Activated CD4-positive, alpha-beta T cell treated with anti-CD3 and anti-CD28 coated beads, Interleukin-2, amount 10 ng/mL, durations not matched to agents 7 days and 5 days (primary cell): ENCODE data around the gene P4HA1. TPM values are rescaled to one million over a fixed set of nuclear protein-coding genes. Genes with fewer than 3 reads are reported as not detected.
A peak's percentile ranks its signal among the peaks of the same experiment; 100 is the strongest.
"Not testable (repeated sequence)": the region's sequence is repeated elsewhere in the genome, so short reads cannot be mapped to it uniquely, and the experiment has no call there.

Experiments used
- CTCF ChIA-PET: fragments of 350-600 bp; sonication (Branson Sonifier 250); formaldehyde crosslinking; loops from one replicate; lab custom pipeline; 2021; ENCODE audit warnings: antibody characterized with exemption; lab: Charles Lee
- POLR2A ChIA-PET: fragments of 350-600 bp; sonication (Branson Sonifier 250); formaldehyde crosslinking; loops from one replicate; lab custom pipeline; 2021; ENCODE audit warnings: antibody characterized with exemption; lab: Charles Lee
- DNase-seq: peaks from one replicate; pipeline ENCODE4 v3.0.0-alpha.2; 2020
- H3K27ac Mint-ChIP-seq: one replicate; pipeline ENCODE4 v1.8.0; 2021; ENCODE audit warnings: mild to moderate bottlenecking, moderate library complexity, mixed read lengths
- H3K27me3 Mint-ChIP-seq: one replicate; pipeline ENCODE4 v1.8.0; 2021; ENCODE audit warnings: mixed read lengths
- H3K36me3 Mint-ChIP-seq: one replicate; pipeline ENCODE4 v1.8.0; 2021; ENCODE audit warnings: low read depth, mixed read lengths
- H3K4me1 Mint-ChIP-seq: one replicate; pipeline ENCODE4 v1.8.0; 2021; ENCODE audit warnings: mixed read lengths
- H3K4me3 Mint-ChIP-seq: one replicate; pipeline ENCODE4 v1.8.0; 2021; ENCODE audit warnings: mild to moderate bottlenecking, moderate library complexity, mixed read lengths
- H3K9me3 Mint-ChIP-seq: one replicate; pipeline ENCODE4 v1.8.0; 2021; ENCODE audit warnings: mixed read lengths
- total RNA-seq, 2 experiments: library from RNA; stranded (reverse); gene quantifications; one replicate each; pipeline ENCODE4 v1.2.3, GENCODE V29; 2021

Gene P4HA1
- total RNA-seq, 2 experiments from 2014 or later, result 31.4 to 32.9 TPM

DNA sequence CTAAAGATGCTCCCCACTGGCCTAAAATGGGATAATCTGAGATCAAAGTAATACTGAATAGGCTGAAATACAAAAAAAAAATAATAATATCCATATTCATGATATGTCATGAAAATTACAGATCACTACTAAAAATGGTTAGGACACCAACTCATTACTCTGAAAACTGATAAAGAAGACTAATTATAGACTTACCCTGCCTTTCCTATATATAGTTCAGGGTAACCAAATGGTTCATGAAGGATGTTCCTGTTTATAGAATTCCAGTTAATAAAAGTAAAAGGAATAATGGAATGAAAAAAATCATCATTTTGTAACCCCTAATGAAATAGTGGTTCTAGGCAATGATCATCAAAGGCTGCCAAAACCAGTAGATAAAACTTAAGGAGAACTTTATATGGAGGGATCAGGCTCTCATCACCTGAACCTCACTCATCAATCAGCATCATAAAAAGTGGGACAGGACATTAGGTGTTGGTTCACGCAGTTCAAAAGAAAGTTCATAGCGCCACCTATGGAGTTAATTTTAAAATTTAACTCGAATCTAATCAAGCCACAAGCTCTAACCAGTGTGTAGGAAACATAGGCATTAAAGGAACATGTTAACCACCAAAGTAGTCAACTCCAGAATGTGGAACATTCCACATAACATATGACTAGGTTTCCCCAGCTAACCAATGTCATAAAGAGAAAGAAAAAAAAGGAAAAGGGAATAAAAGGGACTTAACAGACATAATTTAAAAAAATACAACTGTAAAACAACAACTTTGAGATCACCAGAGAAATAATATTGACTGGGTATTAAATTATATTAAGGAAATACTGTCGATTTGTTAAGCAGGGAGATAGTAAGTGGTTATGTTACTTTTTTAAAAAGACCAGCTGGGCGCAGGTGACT lies 35.7 kb downstream of the P4HA1 start:
- DNase-seq, result peak; percentile 8
- ChIA-PET POLR2A (interaction anchor here (0.6 kb wide), 1 partner anchor 449 kb away, joined by 4 read pairs; no protein-coding TSS in a partner anchor), CTCF (interaction anchor here (0.9 to 1.4 kb wide), 3 partner anchors 10 to 696 kb away, joined by 3 to 7 read pairs (median 3); no protein-coding TSS in a partner anchor)
- Mint-ChIP-seq H3K36me3 (peaks cover 24% of the 10 kb centered on the region), H3K27me3 (no peaks in the 10 kb centered on the region), H3K27ac (peak overlapping the region; percentile 62), H3K4me3 (no peak overlapping the region), H3K9me3 (no peaks in the 10 kb centered on the region), H3K4me1 (peaks cover 14% of the 10 kb centered on the region)

GRCh38 chr10:73060173-73060572 lies 36.5 kb downstream of the P4HA1 start:
- no peaks in the 10 kb centered on the region for H3K27me3 Mint-ChIP-seq
- CTCF ChIA-PET, result no interaction called here
- H3K4me1 Mint-ChIP-seq, result peaks cover 14% of the 10 kb centered on the region
- no peak for DNase-seq
- H3K4me3 Mint-ChIP-seq, result no peak overlapping the region
- no peak overlapping the region for H3K27ac Mint-ChIP-seq
- no peaks in the 10 kb centered on the region for H3K9me3 Mint-ChIP-seq
- H3K36me3 Mint-ChIP-seq, result peaks cover 27% of the 10 kb centered on the region
- POLR2A ChIA-PET, result interaction anchor here (0.7 kb wide), 1 partner anchor 434 kb away, joined by 5 read pairs; the partner anchor contains the start of gene MICU1

- Mint-ChIP-seq H3K27me3 (no peaks in the 10 kb centered on the region), H3K36me3 (peaks cover 29% of the 10 kb centered on the region), H3K27ac (no peak overlapping the region), H3K9me3 (no peaks in the 10 kb centered on the region), H3K4me3 (no peak overlapping the region), H3K4me1 (peaks cover 14% of the 10 kb centered on the region)
- ChIA-PET CTCF (interaction anchor here (0.7 kb wide), 1 partner anchor 142 kb away, joined by 4 read pairs; no protein-coding TSS in a partner anchor), POLR2A (no interaction called here)
- DNase-seq, result no peak
Measured at GRCh38 chr10:73058057-73058591, 38.5 kb downstream of the P4HA1 start.

DNA sequence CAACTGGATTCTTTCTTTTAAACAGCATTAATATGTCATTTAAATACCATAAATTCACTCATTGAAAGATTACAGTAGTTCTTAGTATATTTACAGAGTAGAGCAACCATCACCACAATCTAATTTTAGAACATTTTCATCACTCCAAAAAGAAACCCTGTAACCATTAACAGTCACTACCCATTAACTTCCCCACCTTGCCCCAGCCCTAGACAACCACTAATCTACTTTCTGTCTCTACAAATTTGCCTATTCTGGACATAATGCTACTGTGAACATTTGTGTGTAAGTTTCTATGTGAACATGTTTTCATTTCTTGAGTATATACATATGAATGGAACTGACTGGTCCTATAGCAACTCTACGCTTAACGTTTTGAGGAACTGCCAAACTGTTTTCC lies 42.4 kb downstream of the P4HA1 start:
- H3K9me3 Mint-ChIP-seq, result no peaks in the 10 kb centered on the region
- CTCF ChIA-PET, result interaction anchor here (0.7 to 1.4 kb wide), 2 partner anchors 10 to 716 kb away, joined by 3 read pairs; no protein-coding TSS in a partner anchor
- POLR2A ChIA-PET, result no interaction called here
- no peak for DNase-seq
- peaks cover 25% of the 10 kb centered on the region for H3K36me3 Mint-ChIP-seq
- no peaks in the 10 kb centered on the region for H3K4me1 Mint-ChIP-seq
- no peak overlapping the region for H3K4me3 Mint-ChIP-seq
- H3K27ac Mint-ChIP-seq, result no peak overlapping the region
- no peaks in the 10 kb centered on the region for H3K27me3 Mint-ChIP-seq

GRCh38 chr10:73053275-73053674 lies 43.4 kb downstream of the P4HA1 start:
- ChIA-PET CTCF (interaction anchor here (0.6 kb wide), 1 partner anchor 296 kb away, joined by 3 read pairs; no protein-coding TSS in a partner anchor), POLR2A (no interaction called here)
- no peak overlapping the region for H3K27ac Mint-ChIP-seq
- no peak overlapping the region for H3K4me3 Mint-ChIP-seq
- no peaks in the 10 kb centered on the region for H3K9me3 Mint-ChIP-seq
- no peaks in the 10 kb centered on the region for H3K4me1 Mint-ChIP-seq
- no peak for DNase-seq
- no peaks in the 10 kb centered on the region for H3K27me3 Mint-ChIP-seq
- peaks cover 19% of the 10 kb centered on the region for H3K36me3 Mint-ChIP-seq

- no peak overlapping the region for H3K27ac Mint-ChIP-seq
- H3K4me1 Mint-ChIP-seq, result no peaks in the 10 kb centered on the region
- no peaks in the 10 kb centered on the region for H3K9me3 Mint-ChIP-seq
- ChIA-PET POLR2A (no interaction called here), CTCF (interaction anchor here (0.8 kb wide), 1 partner anchor 13 kb away, joined by 3 read pairs; no protein-coding TSS in a partner anchor)
- H3K27me3 Mint-ChIP-seq, result no peaks in the 10 kb centered on the region
- H3K36me3 Mint-ChIP-seq, result peaks cover 25% of the 10 kb centered on the region
- no peak for DNase-seq
- no peak overlapping the region for H3K4me3 Mint-ChIP-seq
Measured at GRCh38 chr10:73044378-73045285, 52.0 kb downstream of the P4HA1 start.

DNA sequence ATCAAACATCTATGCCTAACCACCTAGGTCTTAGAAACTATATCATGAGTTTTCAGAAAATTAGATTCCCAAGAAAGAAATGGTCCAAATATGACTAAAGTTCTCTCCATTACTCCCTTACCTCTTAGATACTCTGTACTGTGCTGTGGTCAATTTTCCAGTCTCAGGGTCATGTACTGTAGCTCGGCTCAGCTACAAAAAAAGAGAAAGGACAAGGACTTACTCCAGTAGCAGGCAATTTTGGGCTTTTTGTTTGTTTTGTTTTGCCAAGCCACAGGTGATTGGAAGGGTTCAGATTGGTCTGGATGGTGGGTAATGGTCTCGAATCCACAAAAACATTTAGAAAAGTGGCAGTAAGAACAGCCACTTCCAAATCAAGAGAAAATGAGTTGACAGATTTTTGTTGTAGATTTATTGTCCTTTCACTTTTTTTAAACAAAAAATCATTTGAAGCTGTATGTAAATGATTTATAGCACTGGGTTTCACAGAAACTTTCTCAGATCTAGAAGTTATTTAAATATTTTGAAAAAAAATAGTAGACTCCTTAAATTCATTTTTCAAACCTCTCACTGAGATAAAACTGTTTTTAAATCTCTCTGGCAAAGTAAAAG lies 52.8 kb downstream of the P4HA1 start:
- H3K36me3 Mint-ChIP-seq, result peaks cover 25% of the 10 kb centered on the region
- no peak overlapping the region for H3K27ac Mint-ChIP-seq
- POLR2A ChIA-PET, result no interaction called here
- H3K27me3 Mint-ChIP-seq, result no peaks in the 10 kb centered on the region
- H3K4me3 Mint-ChIP-seq, result no peak overlapping the region
- H3K9me3 Mint-ChIP-seq, result no peaks in the 10 kb centered on the region
- DNase-seq, result no peak
- CTCF ChIA-PET, result interaction anchor here (0.8 kb wide), 1 partner anchor 13 kb away, joined by 3 read pairs; no protein-coding TSS in a partner anchor
- no peaks in the 10 kb centered on the region for H3K4me1 Mint-ChIP-seq

DNA sequence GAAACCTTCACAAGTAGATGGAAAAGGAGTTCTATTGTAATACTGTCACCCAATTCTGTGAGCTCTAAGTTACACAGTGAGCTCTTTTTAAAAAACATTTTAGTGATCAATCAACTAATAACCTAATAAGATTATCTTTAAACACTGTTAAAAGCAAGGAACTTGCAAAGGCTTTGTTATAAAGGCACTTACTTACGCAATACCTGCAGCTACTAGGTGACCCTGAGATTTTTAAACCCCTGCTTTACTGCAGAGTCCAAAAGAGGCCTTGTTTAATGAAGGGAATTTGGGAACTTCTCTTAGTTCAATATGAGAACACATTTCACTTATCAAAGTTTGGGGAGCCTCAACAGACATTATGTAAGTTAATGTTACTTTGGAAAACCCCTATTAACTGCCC lies 53.3 kb downstream of the P4HA1 start:
- Mint-ChIP-seq H3K36me3 (peaks cover 25% of the 10 kb centered on the region), H3K27ac (no peak overlapping the region)

DNA sequence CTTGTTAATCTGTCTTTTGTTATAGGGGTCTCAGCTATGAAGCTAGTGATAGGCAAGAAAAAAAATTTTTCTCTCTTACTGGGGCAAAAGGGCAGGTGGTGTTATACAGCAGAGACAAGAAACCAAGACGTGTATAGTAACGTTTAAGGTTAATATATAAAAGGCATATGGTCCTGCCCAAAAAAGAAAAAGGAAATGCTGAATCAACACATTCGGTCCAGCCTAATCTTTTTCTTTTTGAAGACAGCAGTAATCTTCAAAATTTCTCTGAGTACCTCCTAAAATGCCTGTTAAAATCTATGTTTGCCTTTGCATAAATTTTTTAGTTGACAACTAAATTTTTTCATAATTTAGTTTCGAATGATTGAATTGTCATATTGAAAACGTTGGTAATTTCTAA lies 54.5 kb downstream of the P4HA1 start:
- H3K4me3 Mint-ChIP-seq, result no peak overlapping the region
- H3K27me3 Mint-ChIP-seq, result no peaks in the 10 kb centered on the region
- peaks cover 25% of the 10 kb centered on the region for H3K36me3 Mint-ChIP-seq
- no peaks in the 10 kb centered on the region for H3K9me3 Mint-ChIP-seq
- no peak for DNase-seq
- ChIA-PET CTCF (no interaction called here), POLR2A (no interaction called here)
- no peaks in the 10 kb centered on the region for H3K4me1 Mint-ChIP-seq
- H3K27ac Mint-ChIP-seq, result no peak overlapping the region

More for the DNA sequence above, 53.3 kb downstream of the P4HA1 start:
- POLR2A ChIA-PET, result no interaction called here
- Mint-ChIP-seq H3K9me3 (no peaks in the 10 kb centered on the region), H3K4me1 (no peaks in the 10 kb centered on the region), H3K4me3 (no peak overlapping the region), H3K27me3 (no peaks in the 10 kb centered on the region)
- no peak for DNase-seq
- CTCF ChIA-PET, result no interaction called here

DNA sequence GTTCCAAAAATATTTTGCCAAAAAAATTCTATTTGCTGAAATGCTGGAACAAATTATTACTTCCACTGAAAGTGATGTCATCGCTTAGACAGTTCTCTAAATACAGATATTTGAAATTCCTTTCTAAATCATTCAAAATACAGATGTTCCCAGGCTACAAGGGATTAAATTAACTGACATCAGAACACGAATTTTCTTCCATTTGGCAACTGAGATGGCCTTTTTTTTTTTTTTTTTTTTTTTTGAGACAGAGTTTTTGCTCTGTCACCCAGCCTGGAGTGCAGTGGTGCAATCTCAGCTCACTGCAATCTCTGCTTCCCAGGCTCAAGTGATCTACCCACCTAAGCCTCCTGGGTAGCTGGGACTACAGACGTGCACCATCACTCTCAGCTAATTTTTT lies 57.0 kb downstream of the P4HA1 start:
- H3K9me3 Mint-ChIP-seq, result no peaks in the 10 kb centered on the region
- H3K27me3 Mint-ChIP-seq, result no peaks in the 10 kb centered on the region
- H3K4me1 Mint-ChIP-seq, result no peaks in the 10 kb centered on the region
- peaks cover 13% of the 10 kb centered on the region for H3K36me3 Mint-ChIP-seq
- no peak overlapping the region for H3K27ac Mint-ChIP-seq
- no peak overlapping the region for H3K4me3 Mint-ChIP-seq
- CTCF ChIA-PET, result interaction anchor here (0.6 kb wide), 1 partner anchor 91 kb away, joined by 4 read pairs; no protein-coding TSS in a partner anchor
- POLR2A ChIA-PET, result no interaction called here
- no peak for DNase-seq

GRCh38 chr10:73036285-73036684 lies 60.4 kb downstream of the P4HA1 start:
- H3K4me1 Mint-ChIP-seq, H3K27me3 Mint-ChIP-seq, CTCF ChIA-PET, H3K27ac Mint-ChIP-seq, H3K9me3 Mint-ChIP-seq, DNase-seq, H3K4me3 Mint-ChIP-seq, H3K36me3 Mint-ChIP-seq, POLR2A ChIA-PET: not testable (repeated sequence)

DNA sequence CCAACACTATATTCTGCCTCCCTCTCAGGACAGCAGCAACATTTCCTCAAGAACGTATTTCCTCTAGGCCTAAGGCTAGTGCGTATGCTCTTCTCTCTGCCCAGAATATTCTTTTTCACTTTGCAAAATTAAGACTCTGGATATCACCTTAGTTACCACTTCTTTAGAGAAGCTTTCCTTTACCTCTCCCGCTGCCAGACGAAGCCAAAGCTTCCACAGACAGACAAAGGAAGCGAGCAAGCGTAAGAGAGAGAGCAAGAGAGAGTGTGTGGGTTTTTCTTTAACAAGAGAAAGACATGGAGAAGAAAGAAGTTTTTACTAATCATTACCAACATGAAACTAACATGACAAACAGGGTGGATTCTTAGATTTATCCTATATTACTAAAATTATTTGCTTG lies 64.1 kb downstream of the P4HA1 start:
- ChIA-PET POLR2A (no interaction called here), CTCF (no interaction called here)
- Mint-ChIP-seq H3K27me3 (no peaks in the 10 kb centered on the region), H3K9me3 (no peaks in the 10 kb centered on the region), H3K27ac (no peak overlapping the region), H3K4me1 (no peaks in the 10 kb centered on the region), H3K36me3 (peaks cover 17% of the 10 kb centered on the region), H3K4me3 (no peak overlapping the region)
- no peak for DNase-seq
